ENCODE results near the gene OSBPL7.

- TF ChIP-seq ZNF23 (tag by site-specific recombination; IDR thresholded peaks at IDR 0.05; ENCODE audit: borderline replicate concordance) (no peak), ZNF335 (tag by site-specific recombination; conservative IDR thresholded peaks at IDR 0.05) (no peak), ZNF24 (tag by site-specific recombination; IDR thresholded peaks at IDR 0.05) (no peak), ZNF692 (tag by site-specific recombination; IDR thresholded peaks at IDR 0.05) (no peak), YY1 (tag by site-specific recombination; IDR thresholded peaks at IDR 0.05) (no peak), CTCF (tag by site-specific recombination; IDR thresholded peaks at IDR 0.05) (no peak), ZNF600 (tag by site-specific recombination; IDR thresholded peaks at IDR 0.05) (no peak), ZNF580 (tag by site-specific recombination; IDR thresholded peaks at IDR 0.05) (no peak), ZNF175 (tag by site-specific recombination; IDR thresholded peaks at IDR 0.05) (no peak)
These were observed 38.8 kb upstream of the OSBPL7 start for GRCh38 chr17:47860386-47860785.

All from HEK293 (cell line).